Ascending aorta (tissue), 2 donors: ENCODE results near the gene CYRIA. TPM values are rescaled to one million over a fixed set of nuclear protein-coding genes. Genes with fewer than 3 reads are reported as not detected.

Experiments used
- DNase-seq, 2 donors: peaks; one replicate each; pipeline ENCODE4 v3.0.0-alpha.2; 2019; ENCODE audit warnings: low spot score in 2 of 2
- H3K27ac ChIP-seq, 2 donors: fragments of 200-600 bp; sonication (generic); one replicate each; pipeline ENCODE4 v1.5.1; 2016 to 2017; ENCODE audit warnings: mild to moderate bottlenecking in 1 of 2
- H3K27me3 ChIP-seq: fragments of 200-600 bp; sonication (generic); one replicate; pipeline ENCODE4 v1.5.1; 2017
- H3K36me3 ChIP-seq, 2 donors: fragments of 200-600 bp; sonication (generic); one replicate each; pipeline ENCODE4 v1.5.1; 2016
- H3K4me1 ChIP-seq, 2 donors: fragments of 200-600 bp; sonication (generic); one replicate each; pipeline ENCODE4 v1.5.1; 2016 to 2017; ENCODE audit warnings: mild to moderate bottlenecking in 1 of 2
- H3K4me3 ChIP-seq, 2 donors: fragments of 200-600 bp; sonication (generic); one replicate each; pipeline ENCODE4 v1.5.1; 2016 to 2017; ENCODE audit warnings: mild to moderate bottlenecking in 1 of 2
- H3K9me3 ChIP-seq, 2 donors: fragments of 200-600 bp; sonication (generic); one replicate each; pipeline ENCODE4 v1.5.1; 2016
- intact Hi-C: fragments of 100-400 bp; cut with DNase I; formaldehyde crosslinking; loops from one replicate; pipeline ENCODE4 v1.15.1; 2023
- total RNA-seq: library from RNA; depleted of rRNA; stranded (reverse); fragments of >200 nt; gene quantifications from one replicate; pipeline ENCODE4 v1.1.0, GENCODE V29; 2016
- TF ChIP-seq, protein P1 (sequence below), 3 experiments: fragments of 200-600 bp in 2 of 3; fragments of 450-650 bp in 1 of 3; sonication (generic) in 2 of 3; IDR thresholded peaks; one replicate each; pipeline ENCODE4 v1.5.1; 2016 to 2019; ENCODE audit warnings: antibody characterized with exemption in 3 of 3, mild to moderate bottlenecking in 1 of 3, moderate library complexity in 1 of 3

CYRIA gene
- total RNA-seq, 1 donor from 2014 or later, result 7.1 TPM

DNA sequence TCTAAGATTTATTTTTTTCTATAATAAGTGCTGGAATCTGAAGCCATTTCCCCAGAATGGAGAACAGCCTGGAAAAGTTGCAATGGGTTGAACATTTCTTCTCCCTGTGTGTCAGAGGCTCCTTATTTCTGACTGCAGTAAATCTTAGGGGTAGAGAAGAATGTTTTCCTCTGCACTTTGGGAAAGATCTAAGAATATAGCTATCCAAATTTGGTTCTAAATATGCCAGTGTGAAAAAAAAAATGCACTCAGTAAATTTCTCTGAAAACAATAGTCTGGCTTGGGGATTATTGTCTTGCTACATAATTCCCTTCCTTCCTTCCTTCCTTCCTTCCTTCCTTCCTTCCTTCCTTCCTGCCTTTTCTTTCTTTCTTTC is 19.7 kb upstream of the CYRIA start:
- Histone ChIP-seq H3K9me3 (no peaks in the 10 kb centered on the region), H3K36me3 (no peaks in the 10 kb centered on the region), H3K4me1 (no peaks in the 10 kb centered on the region), H3K27me3 (no peaks in the 10 kb centered on the region), H3K27ac (no peak overlapping the region), H3K4me3 (no peak overlapping the region)
- TF ChIP-seq, protein P1, sequence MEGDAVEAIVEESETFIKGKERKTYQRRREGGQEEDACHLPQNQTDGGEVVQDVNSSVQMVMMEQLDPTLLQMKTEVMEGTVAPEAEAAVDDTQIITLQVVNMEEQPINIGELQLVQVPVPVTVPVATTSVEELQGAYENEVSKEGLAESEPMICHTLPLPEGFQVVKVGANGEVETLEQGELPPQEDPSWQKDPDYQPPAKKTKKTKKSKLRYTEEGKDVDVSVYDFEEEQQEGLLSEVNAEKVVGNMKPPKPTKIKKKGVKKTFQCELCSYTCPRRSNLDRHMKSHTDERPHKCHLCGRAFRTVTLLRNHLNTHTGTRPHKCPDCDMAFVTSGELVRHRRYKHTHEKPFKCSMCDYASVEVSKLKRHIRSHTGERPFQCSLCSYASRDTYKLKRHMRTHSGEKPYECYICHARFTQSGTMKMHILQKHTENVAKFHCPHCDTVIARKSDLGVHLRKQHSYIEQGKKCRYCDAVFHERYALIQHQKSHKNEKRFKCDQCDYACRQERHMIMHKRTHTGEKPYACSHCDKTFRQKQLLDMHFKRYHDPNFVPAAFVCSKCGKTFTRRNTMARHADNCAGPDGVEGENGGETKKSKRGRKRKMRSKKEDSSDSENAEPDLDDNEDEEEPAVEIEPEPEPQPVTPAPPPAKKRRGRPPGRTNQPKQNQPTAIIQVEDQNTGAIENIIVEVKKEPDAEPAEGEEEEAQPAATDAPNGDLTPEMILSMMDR (IDR thresholded peaks at IDR 0.05), result no peak
- DNase-seq, result no peak
- intact Hi-C loops, result no loop called here

DNA sequence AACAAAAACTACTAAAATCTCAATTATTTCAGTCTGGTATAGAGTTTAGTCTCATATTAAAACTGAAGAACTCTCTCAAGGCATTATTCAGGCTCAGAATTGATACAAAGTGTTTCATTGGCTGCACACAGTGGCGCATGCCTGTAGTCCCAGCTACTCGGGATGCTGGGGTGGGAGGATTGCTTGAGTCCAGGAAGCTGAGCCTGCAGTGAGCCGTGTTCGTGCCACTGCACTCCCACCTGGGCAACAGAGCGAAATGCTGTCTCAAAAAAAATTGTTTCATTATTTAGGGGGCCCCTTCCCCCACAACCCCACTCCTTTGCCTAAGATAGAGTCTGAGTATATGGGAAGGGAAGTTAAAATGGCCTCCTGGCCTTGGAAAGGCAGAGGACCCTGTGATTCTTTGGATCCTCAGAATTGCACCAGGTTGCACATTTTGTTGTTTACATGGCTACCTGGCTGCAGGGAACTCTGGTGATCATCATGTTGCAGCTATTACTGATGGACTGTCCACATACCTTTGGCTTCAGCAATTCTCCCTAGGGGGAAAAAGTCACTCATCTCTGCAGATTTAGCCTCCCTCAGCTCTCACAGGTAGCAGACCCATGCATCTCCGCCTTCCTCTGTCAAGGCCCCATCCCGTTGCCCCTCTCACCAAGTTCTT is 19.2 kb upstream of the CYRIA start:
- Histone ChIP-seq H3K9me3 (no peaks in the 10 kb centered on the region), H3K4me3 (no peak overlapping the region), H3K4me1 (no peaks in the 10 kb centered on the region), H3K27me3 (no peaks in the 10 kb centered on the region), H3K27ac (no peak overlapping the region), H3K36me3 (no peaks in the 10 kb centered on the region)
- DNase-seq, result no peak
- TF ChIP-seq, protein P1 (IDR thresholded peaks at IDR 0.05), result no peak
- intact Hi-C loops, result no loop called here

DNA sequence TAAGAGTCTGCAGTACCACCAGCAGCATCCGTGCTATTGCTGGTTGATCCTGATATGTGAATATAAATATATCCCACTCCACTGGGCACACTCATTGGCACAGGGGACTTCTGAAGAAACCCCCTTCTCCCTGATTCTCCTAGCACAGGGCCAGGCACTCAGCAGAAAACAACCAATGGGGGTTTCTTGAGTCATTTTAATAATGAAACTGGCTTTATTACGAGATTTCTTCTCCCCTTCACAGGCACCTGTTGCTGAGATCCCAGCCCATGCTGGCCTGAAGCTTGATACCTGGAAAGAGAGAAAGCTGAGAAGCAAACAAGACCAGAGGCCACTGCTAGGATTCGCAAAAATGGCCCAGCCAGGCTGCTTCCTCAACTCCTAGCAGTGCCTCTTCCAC is 17.9 kb upstream of the CYRIA start:
- Histone ChIP-seq H3K36me3 (no peaks in the 10 kb centered on the region), H3K27ac (no peak overlapping the region), H3K4me1 (no peaks in the 10 kb centered on the region), H3K4me3 (no peak overlapping the region), H3K27me3 (no peaks in the 10 kb centered on the region), H3K9me3 (peaks cover 0 to 1% of the 10 kb centered on the region in 2 donors)
- intact Hi-C loops, result no loop called here
- DNase-seq, result no peak
- TF ChIP-seq, protein P1 (IDR thresholded peaks at IDR 0.05), result no peak

DNA sequence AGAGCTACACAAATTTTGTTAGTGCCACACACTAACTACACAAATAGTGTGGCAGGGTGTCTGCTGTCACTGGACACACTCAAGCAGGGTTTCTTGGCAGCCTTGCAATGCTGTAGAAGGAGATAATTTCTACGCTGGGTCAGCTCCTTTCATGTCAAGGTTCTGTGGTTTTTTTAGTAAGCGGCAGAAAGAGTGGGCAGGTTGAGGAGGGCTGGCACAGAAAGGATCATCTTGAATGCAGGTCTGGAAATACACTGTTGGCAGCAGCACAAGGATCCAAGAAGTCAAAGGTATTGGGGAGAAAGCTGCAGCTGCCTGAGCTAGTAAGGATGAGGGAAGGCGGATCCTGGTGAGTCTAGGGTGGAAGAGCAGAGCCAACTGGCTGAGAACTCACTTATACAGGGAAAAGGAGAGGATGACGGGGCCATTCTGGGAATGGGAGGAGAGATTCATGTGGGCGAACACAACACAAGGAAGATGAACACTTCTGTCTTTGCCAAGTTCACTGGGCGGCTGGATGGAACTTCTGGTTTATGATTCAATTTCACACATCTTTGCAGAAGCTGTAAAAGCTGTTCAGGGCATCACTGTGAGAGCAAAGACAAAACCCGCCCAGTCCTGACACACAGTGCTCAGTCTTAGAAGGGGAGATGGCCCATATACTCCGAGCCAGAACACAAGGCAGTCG is 16.9 kb upstream of the CYRIA start:
- no peak for DNase-seq
- H3K9me3 ChIP-seq, result peaks cover 0 to 10% of the 10 kb centered on the region in 2 donors

DNA sequence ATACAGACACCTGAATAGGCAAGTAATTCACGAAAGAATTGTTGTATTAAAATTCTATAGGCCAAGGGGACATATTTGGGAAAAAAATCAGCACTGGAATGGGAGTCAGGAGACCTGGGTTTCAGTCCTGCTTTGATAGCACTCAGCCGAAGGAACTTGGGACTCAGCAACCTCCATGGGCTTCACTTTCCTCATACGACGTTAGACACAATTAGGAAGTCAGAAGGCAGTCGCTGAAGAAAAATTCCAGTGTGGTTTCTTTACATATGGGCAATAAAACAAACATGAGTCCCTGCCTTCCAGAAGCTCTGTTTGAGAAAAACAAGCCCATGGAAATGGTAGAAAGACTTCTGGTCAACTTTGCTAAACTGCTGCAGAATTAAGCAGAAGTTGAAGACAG is 15.1 kb upstream of the CYRIA start:
- H3K4me3 ChIP-seq, result no peak overlapping the region
- no peaks in the 10 kb centered on the region for H3K27me3 ChIP-seq
- peaks cover 0 to 11% of the 10 kb centered on the region in 2 donors for H3K9me3 ChIP-seq
- no peaks in the 10 kb centered on the region for H3K4me1 ChIP-seq
- TF ChIP-seq, protein P1 (IDR thresholded peaks at IDR 0.05), result no peak
- no peak for DNase-seq
- intact Hi-C loops, result no loop called here
- no peaks in the 10 kb centered on the region for H3K36me3 ChIP-seq
- H3K27ac ChIP-seq, result no peak overlapping the region

More for the DNA sequence above, 16.9 kb upstream of the CYRIA start:
- no peaks in the 10 kb centered on the region for H3K4me1 ChIP-seq
- H3K27me3 ChIP-seq, result no peaks in the 10 kb centered on the region
- no peaks in the 10 kb centered on the region for H3K36me3 ChIP-seq
- TF ChIP-seq, protein P1 (IDR thresholded peaks at IDR 0.05), result no peak
- intact Hi-C loops, result no loop called here
- H3K4me3 ChIP-seq, result no peak overlapping the region
- no peak overlapping the region for H3K27ac ChIP-seq
